SU-DHL-6 (cell line): Measurements from ENCODE around the gene MRPS22.
A peak's percentile ranks its signal among the peaks of the same experiment; 100 is the strongest.
"Not testable (repeated sequence)": the region's sequence is repeated elsewhere in the genome, so short reads cannot be mapped to it uniquely, and the experiment has no call there.

ENCODE experiments used
- H2AFZ ChIP-seq: fragments of 200-600 bp; sonication (generic); 2 replicates; pipeline ENCODE4 v1.6.1; 2014; ENCODE audit warnings: low read depth, mild to moderate bottlenecking, moderate library complexity, mixed read lengths, antibody characterized with exemption, low read length; ENCODE audit not compliant: severe bottlenecking
- H3F3A ChIP-seq: fragments of 200-600 bp; shearing (Covaris generic); 2 replicates; pipeline ENCODE4 v1.6.0; 2016; ENCODE audit warnings: antibody characterized with exemption, mild to moderate bottlenecking; ENCODE audit not compliant: insufficient read depth
- H3K27ac ChIP-seq: fragments of 200-600 bp; sonication (generic); 2 replicates; pipeline ENCODE4 v1.5.1; 2016; ENCODE audit warnings: low read depth, mild to moderate bottlenecking, low read length, moderate library complexity, mixed read lengths
- H3K27me3 ChIP-seq: fragments of 200-600 bp; sonication (generic), shearing (Covaris generic); 2 replicates; pipeline ENCODE4 v1.6.0; 2014; ENCODE audit warnings: mild to moderate bottlenecking, low read length
- H3K36me3 ChIP-seq: fragments of 200-600 bp; sonication (generic); 2 replicates; pipeline ENCODE4 v1.6.1; 2014; ENCODE audit warnings: mild to moderate bottlenecking, low read length, mixed read lengths
- H3K4me2 ChIP-seq: fragments of 300-600, 200-600 bp; shearing (Covaris generic), sonication (generic); 2 replicates; pipeline ENCODE4 v1.6.0; 2014; ENCODE audit warnings: low read length, low read depth, mild to moderate bottlenecking; ENCODE audit not compliant: poor library complexity, severe bottlenecking
- H3K4me3 ChIP-seq: fragments of 200-600 bp; sonication (generic); 2 replicates; pipeline ENCODE4 v1.5.1; 2014; ENCODE audit warnings: antibody characterized with exemption, low read length, mild to moderate bottlenecking, mixed read lengths; ENCODE audit not compliant: insufficient read depth, poor library complexity, severe bottlenecking
- H3K79me2 ChIP-seq: fragments of 200-600 bp; sonication (generic); 2 replicates; pipeline ENCODE4 v1.6.1; 2014; ENCODE audit warnings: mild to moderate bottlenecking, low read length, moderate library complexity; ENCODE audit not compliant: insufficient read depth
- H3K9ac ChIP-seq: fragments of 200-600 bp; sonication (generic); 2 replicates; pipeline ENCODE4 v1.7.0; 2014; ENCODE audit warnings: mild to moderate bottlenecking, low read length
- H3K9me2 ChIP-seq: fragments of 200-600 bp; sonication (generic); replicated peaks from 2 replicates; pipeline ENCODE4 v1.6.1; 2014; ENCODE audit warnings: low read length; ENCODE audit not compliant: insufficient read depth
- H3K9me3 ChIP-seq: fragments of 200-600 bp; sonication (generic); 2 replicates; pipeline ENCODE4 v1.6.1; 2014; ENCODE audit warnings: low read length, mixed read lengths; ENCODE audit not compliant: insufficient read depth
- H4K20me1 ChIP-seq: fragments of 200-600 bp; sonication (generic); 2 replicates; pipeline ENCODE4 v1.6.1; 2014; ENCODE audit warnings: low read depth, mild to moderate bottlenecking, antibody characterized with exemption, low read length, moderate library complexity, mixed read lengths
- EZH2phosphoT487 ChIP-seq: fragments of 200-600 bp; sonication (generic), shearing (Covaris generic); conservative IDR thresholded peaks from 2 replicates; pipeline ENCODE4 v1.6.1; 2018; ENCODE audit warnings: mild to moderate bottlenecking, antibody characterized with exemption, low read length, moderate library complexity, mixed read lengths
- TF ChIP-seq, protein P1 (sequence below): fragments of 200-600 bp; sonication (generic); IDR thresholded peaks from one replicate; pipeline ENCODE4 v1.5.1; 2017; ENCODE audit warnings: antibody characterized with exemption, mild to moderate bottlenecking, low read length, moderate library complexity; ENCODE audit not compliant: insufficient read depth, poor library complexity, severe bottlenecking

Gene MRPS22

DNA sequence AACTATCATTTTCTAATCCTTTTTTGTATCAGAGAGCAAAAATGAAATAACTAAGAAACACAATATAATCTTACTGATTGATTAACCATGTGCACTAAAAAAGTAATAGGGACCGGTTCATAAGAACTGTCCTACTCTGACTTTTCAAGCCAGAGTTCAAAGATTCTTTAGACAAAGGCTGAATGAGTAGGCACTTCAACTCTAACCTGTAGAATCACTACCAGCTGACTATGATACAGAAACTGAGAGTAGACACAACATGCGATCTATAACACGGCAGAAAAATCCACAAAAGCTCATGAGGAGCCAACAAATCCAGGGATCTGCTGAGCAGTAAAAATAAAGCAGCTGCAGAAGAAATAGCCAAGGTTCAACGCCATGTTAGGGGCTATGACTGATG lies 36.8 kb downstream of the MRPS22 start:
- H3K9ac ChIP-seq = no peak overlapping the region
- peaks cover 17% of the 10 kb centered on the region; the same call in 1 of the 2 replicates for H4K20me1 ChIP-seq
- no peaks in the 10 kb centered on the region for H3F3A ChIP-seq
- H3K36me3 ChIP-seq = peaks cover 20% of the 10 kb centered on the region
- no peaks in the 10 kb centered on the region for H3K9me3 ChIP-seq
- H3K4me3 ChIP-seq = no peak overlapping the region
- H3K4me2 ChIP-seq = no peak overlapping the region
- H3K79me2 ChIP-seq = peaks cover 41% of the 10 kb centered on the region
- no peak for TF ChIP-seq EZH2phosphoT487
- TF ChIP-seq, protein P1, sequence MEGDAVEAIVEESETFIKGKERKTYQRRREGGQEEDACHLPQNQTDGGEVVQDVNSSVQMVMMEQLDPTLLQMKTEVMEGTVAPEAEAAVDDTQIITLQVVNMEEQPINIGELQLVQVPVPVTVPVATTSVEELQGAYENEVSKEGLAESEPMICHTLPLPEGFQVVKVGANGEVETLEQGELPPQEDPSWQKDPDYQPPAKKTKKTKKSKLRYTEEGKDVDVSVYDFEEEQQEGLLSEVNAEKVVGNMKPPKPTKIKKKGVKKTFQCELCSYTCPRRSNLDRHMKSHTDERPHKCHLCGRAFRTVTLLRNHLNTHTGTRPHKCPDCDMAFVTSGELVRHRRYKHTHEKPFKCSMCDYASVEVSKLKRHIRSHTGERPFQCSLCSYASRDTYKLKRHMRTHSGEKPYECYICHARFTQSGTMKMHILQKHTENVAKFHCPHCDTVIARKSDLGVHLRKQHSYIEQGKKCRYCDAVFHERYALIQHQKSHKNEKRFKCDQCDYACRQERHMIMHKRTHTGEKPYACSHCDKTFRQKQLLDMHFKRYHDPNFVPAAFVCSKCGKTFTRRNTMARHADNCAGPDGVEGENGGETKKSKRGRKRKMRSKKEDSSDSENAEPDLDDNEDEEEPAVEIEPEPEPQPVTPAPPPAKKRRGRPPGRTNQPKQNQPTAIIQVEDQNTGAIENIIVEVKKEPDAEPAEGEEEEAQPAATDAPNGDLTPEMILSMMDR = no peak
- H3K27ac ChIP-seq = no peak overlapping the region
- no peaks in the 10 kb centered on the region for H3K27me3 ChIP-seq
- no peak overlapping the region for H2AFZ ChIP-seq
- H3K9me2 ChIP-seq = no peaks in the 10 kb centered on the region

DNA sequence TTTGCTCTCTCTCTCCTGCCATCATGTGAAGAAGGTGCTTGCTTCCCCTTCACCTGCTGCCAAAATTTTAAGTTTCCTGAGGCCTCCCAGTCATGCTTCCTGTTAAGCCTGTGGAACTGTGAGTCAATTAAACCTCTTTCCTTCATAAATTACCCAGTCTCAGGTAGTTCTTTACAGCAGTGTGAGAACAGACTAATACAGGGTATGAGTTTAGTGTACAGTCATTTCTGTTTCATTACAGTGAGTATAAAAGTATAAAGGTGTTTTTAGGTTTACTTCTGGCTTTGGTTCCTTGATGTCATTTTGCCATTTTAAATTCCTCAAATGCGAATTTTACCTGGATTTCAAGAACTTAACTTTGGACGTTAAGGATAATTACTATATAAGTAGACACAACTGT lies 38.5 kb downstream of the MRPS22 start:
- H3K9ac ChIP-seq, H3K4me3 ChIP-seq, H2AFZ ChIP-seq, H3K9me3 ChIP-seq, H3F3A ChIP-seq, H3K4me2 ChIP-seq, H3K27ac ChIP-seq, H3K9me2 ChIP-seq, H3K27me3 ChIP-seq: not testable (repeated sequence)
- Histone ChIP-seq H3K79me2 (peaks cover 58% of the 10 kb centered on the region), H3K36me3 (peaks cover 16% of the 10 kb centered on the region; the same call in 1 of the 2 replicates), H4K20me1 (peaks cover 17% of the 10 kb centered on the region; the same call in 1 of the 2 replicates)

DNA sequence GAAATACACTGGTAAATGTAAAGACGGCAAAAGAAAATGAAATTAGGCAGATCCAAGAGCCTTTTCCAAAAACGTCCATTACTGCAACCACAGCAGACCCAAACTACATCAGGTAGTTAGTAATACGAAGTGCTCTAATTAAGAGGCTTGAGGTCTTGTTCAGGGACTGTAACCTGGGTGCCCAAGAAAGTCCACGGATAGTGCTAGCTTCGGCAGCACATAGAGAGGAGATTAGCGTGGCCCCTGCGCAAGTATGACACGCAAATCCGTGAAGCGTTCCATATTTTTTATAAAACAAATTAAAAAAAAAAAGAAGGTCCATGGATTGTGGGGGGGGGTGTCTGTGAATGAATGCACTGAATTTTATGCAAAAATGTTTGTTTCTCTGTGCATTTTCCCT lies 44.3 kb downstream of the MRPS22 start:
- Histone ChIP-seq H2AFZ (no peak overlapping the region), H3K27ac (no peak overlapping the region), H3K27me3 (no peaks in the 10 kb centered on the region), H3K36me3 (no peaks in the 10 kb centered on the region), H3K4me3 (peak overlapping the region; percentile 89), H3K9me3 (no peaks in the 10 kb centered on the region), H3K4me2 (peak overlapping the region; percentile 89), H3F3A (no peaks in the 10 kb centered on the region), H4K20me1 (0 out of 2 replicates have a peak, but pooled peaks cover 12% of the 10 kb centered on the region), H3K9ac (no peak overlapping the region), H3K79me2 (peaks cover 56% of the 10 kb centered on the region), H3K9me2 (no peaks in the 10 kb centered on the region)
- TF ChIP-seq, protein P1 = no peak
- TF ChIP-seq EZH2phosphoT487 = no peak

DNA sequence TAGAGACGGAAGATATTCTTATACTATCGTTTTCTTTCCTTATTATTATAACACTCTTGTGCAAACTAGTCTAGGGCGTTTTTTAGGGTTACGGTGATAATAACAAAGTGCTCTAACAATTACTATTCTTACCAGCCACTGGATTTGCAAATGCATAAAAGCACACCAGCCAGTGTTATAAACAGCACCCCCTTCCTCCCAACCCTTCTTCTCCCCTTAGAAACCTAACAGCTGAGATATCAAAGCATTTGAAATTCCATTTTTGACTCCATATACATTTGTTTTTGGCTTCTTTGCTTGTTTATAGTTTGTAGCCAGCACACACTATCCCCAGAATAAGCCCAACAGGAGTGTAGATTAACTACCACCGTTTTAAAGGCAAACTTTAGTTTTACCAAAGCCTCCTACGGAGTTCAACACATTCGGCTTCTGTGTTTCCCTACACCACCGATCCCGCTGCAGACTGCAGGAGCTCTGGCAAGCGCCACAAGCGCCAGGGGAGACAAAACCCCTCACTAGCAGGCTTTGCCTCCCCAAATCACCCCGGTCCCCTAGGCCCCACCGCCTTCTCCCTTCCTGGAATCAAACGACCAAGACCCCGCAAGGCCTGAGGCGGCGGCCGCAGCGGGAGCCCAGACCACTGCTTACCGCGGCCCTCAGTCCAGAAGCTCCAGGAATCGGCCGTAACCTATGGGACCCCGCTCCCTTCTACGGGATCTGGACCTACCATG lies 45.2 kb downstream of the MRPS22 start:
- Histone ChIP-seq H4K20me1 (0 out of 2 replicates have a peak, but pooled peaks cover 7% of the 10 kb centered on the region), H3F3A (no peaks in the 10 kb centered on the region), H3K27ac (no peak overlapping the region)

More for the DNA sequence above, 45.2 kb downstream of the MRPS22 start:
- Histone ChIP-seq H3K79me2 (peaks cover 53% of the 10 kb centered on the region), H3K27me3 (no peaks in the 10 kb centered on the region), H2AFZ (peak overlapping the region; percentile 83), H3K4me3 (peak overlapping the region; percentile 89), H3K9ac (peak overlapping the region; percentile 94), H3K9me2 (no peaks in the 10 kb centered on the region), H3K9me3 (no peaks in the 10 kb centered on the region), H3K36me3 (no peaks in the 10 kb centered on the region), H3K4me2 (peak overlapping the region; percentile 89)
- TF ChIP-seq, protein P1 = no peak
- no peak for TF ChIP-seq EZH2phosphoT487
